ENCODE results near the gene CD47. TPM values are rescaled to one million over a fixed set of nuclear protein-coding genes. Genes with fewer than 3 reads are reported as not detected.

Gene CD47
- total and polyA plus RNA-seq, 3 donors from 2014 or later, result 43.5 to 129 (median 49.9) TPM

- WGBS, 2 donors, result 93 to 96% methylated on average over 5 of the region's 5 CpGs
- intact Hi-C loops (cut with DNase I; ENCODE audit: low total_unique reads), result no loop called here
- no peak for DNase-seq
- no peak for TF ChIP-seq POLR2A (IDR thresholded peaks at IDR 0.05)
- TF ChIP-seq CTCF (IDR thresholded peaks at IDR 0.05), result no peak
- Histone ChIP-seq H3K4me3 (no peak overlapping the region), H3K27ac (no peak overlapping the region), H3K36me3 (ENCODE audit: low read depth, missing control alignments) (no peaks in the 10 kb centered on the region), H3K4me1 (no peaks in the 10 kb centered on the region), H3K9me3 (no peaks in the 10 kb centered on the region), H3K27me3 (no peaks in the 10 kb centered on the region)
These were observed 91.5 kb downstream of the CD47 start for GRCh38 chr3:107999215-107999775.

GRCh38 chr3:107997671-107998070 lies 93.2 kb downstream of the CD47 start:
- TF ChIP-seq CTCF (IDR thresholded peaks at IDR 0.05) (no peak), POLR2A (IDR thresholded peaks at IDR 0.05) (no peak)
- Histone ChIP-seq H3K4me3 (no peak overlapping the region), H3K27ac (no peak overlapping the region), H3K27me3 (no peaks in the 10 kb centered on the region), H3K9me3 (no peaks in the 10 kb centered on the region), H3K36me3 (ENCODE audit: low read depth, missing control alignments) (no peaks in the 10 kb centered on the region), H3K4me1 (no peaks in the 10 kb centered on the region)
- DNase-seq, result no peak
- intact Hi-C loops (cut with DNase I; ENCODE audit: low total_unique reads), result no loop called here

- no peak overlapping the region for H3K4me3 ChIP-seq
- no peak overlapping the region for H3K27ac ChIP-seq
- H3K27me3 ChIP-seq, result no peaks in the 10 kb centered on the region
- H3K9me3 ChIP-seq, result no peaks in the 10 kb centered on the region
- intact Hi-C loops (cut with DNase I; ENCODE audit: low total_unique reads), result no loop called here
- 89 to 92% methylated on average over 4 of the region's 4 CpGs for WGBS, 2 donors
- no peak for TF ChIP-seq CTCF (IDR thresholded peaks at IDR 0.05)
- TF ChIP-seq POLR2A (IDR thresholded peaks at IDR 0.05), result no peak
- H3K36me3 ChIP-seq (ENCODE audit: low read depth, missing control alignments), result no peaks in the 10 kb centered on the region
- no peaks in the 10 kb centered on the region for H3K4me1 ChIP-seq
- DNase-seq, result no peak
These were observed 95.0 kb downstream of the CD47 start for GRCh38 chr3:107995823-107996222.

GRCh38 chr3:107994956-107995715 lies 95.7 kb downstream of the CD47 start:
- TF ChIP-seq CTCF (IDR thresholded peaks at IDR 0.05) (no peak), POLR2A (IDR thresholded peaks at IDR 0.05) (no peak)
- Histone ChIP-seq H3K4me1 (no peaks in the 10 kb centered on the region), H3K36me3 (ENCODE audit: low read depth, missing control alignments) (no peaks in the 10 kb centered on the region), H3K27ac (no peak overlapping the region), H3K27me3 (no peaks in the 10 kb centered on the region), H3K4me3 (no peak overlapping the region), H3K9me3 (no peaks in the 10 kb centered on the region)
- DNase-seq, result no peak
- intact Hi-C loops (cut with DNase I; ENCODE audit: low total_unique reads), result no loop called here
- 69 to 77% methylated on average over 4 of the region's 4 CpGs for WGBS, 2 donors

GRCh38 chr3:107994181-107994580 lies 96.7 kb downstream of the CD47 start:
- DNase-seq, result no peak
- 89 to 97% methylated on average over 2 of the region's 2 CpGs for WGBS, 2 donors
- TF ChIP-seq CTCF (IDR thresholded peaks at IDR 0.05), result no peak
- TF ChIP-seq POLR2A (IDR thresholded peaks at IDR 0.05), result no peak
- Histone ChIP-seq H3K27me3 (no peaks in the 10 kb centered on the region), H3K27ac (no peak overlapping the region), H3K4me1 (no peaks in the 10 kb centered on the region), H3K4me3 (no peak overlapping the region), H3K9me3 (no peaks in the 10 kb centered on the region), H3K36me3 (ENCODE audit: low read depth, missing control alignments) (no peaks in the 10 kb centered on the region)
- intact Hi-C loops (cut with DNase I; ENCODE audit: low total_unique reads), result no loop called here
